Stimulated activated CD8-positive, alpha-beta memory T cell treated with anti-CD3 and anti-CD28 coated beads, Interleukin-12 subunit alpha, Interleukin-12 subunit beta, amount 100 ng/mL, for 4 hours (primary cell): ENCODE results near the gene FRMD8.
"Not testable (repeated sequence)": the region's sequence is repeated elsewhere in the genome, so short reads cannot be mapped to it uniquely, and the experiment has no call there.

Experiments
- DNase-seq: peaks from one replicate; pipeline ENCODE4 v3.0.0-alpha.2; 2020; ENCODE audit warnings: low read depth

FRMD8 gene

GRCh38 chr11:65393513-65394079, 7.2 kb downstream of the FRMD8 start:
- DNase-seq: no peak

- DNase-seq: no peak
Observed at GRCh38 chr11:65394125-65394536, 7.7 kb downstream of the FRMD8 start.

- DNase-seq: no peak
Observed at GRCh38 chr11:65395961-65396530, 9.6 kb downstream of the FRMD8 start.

GRCh38 chr11:65396769-65397745, 10.6 kb downstream of the FRMD8 start:
- DNase-seq: no peak

GRCh38 chr11:65398362-65398910, 12.0 kb downstream of the FRMD8 start:
- DNase-seq: no peak

- DNase-seq: no peak
Observed at GRCh38 chr11:65399249-65399648, 12.8 kb downstream of the FRMD8 start.

GRCh38 chr11:65399845-65400244, 13.4 kb downstream of the FRMD8 start:
- DNase-seq: no peak

- DNase-seq: no peak
Observed at GRCh38 chr11:65400307-65401072, 14.1 kb downstream of the FRMD8 start.

GRCh38 chr11:65401073-65401802, 14.8 kb downstream of the FRMD8 start:
- no peak for DNase-seq

GRCh38 chr11:65401803-65402248, 15.4 kb downstream of the FRMD8 start:
- DNase-seq: no peak

GRCh38 chr11:65402790-65403189, 16.4 kb downstream of the FRMD8 start:
- DNase-seq: no peak

GRCh38 chr11:65403607-65404121, 17.2 kb downstream of the FRMD8 start:
- DNase-seq: no peak

GRCh38 chr11:65404210-65404609, 17.8 kb downstream of the FRMD8 start:
- no peak for DNase-seq

GRCh38 chr11:65404638-65405339, 18.4 kb downstream of the FRMD8 start:
- DNase-seq: no peak

- DNase-seq: no peak
Observed at GRCh38 chr11:65410936-65411680, 24.7 kb downstream of the FRMD8 start.

GRCh38 chr11:65411681-65412070, 25.2 kb downstream of the FRMD8 start:
- no peak for DNase-seq

- no peak for DNase-seq
Observed at GRCh38 chr11:65412271-65413076, 26.0 kb downstream of the FRMD8 start.

- not testable (repeated sequence) for DNase-seq
Observed at GRCh38 chr11:65413077-65413664, 26.7 kb downstream of the FRMD8 start.
